Epithelial cell of prostate (primary cell): ENCODE measurements around the gene OAS1.

Experiments
- DNase-seq: peaks from one replicate; pipeline ENCODE4 v3.0.0-alpha.2; 2011; ENCODE audit warnings: low read depth, low spot score
- H3K27ac ChIP-seq: fragments of 450-650 bp; 2 replicates; pipeline ENCODE4 v1.5.1; 2017; ENCODE audit warnings: mild to moderate bottlenecking

Gene OAS1

DNA sequence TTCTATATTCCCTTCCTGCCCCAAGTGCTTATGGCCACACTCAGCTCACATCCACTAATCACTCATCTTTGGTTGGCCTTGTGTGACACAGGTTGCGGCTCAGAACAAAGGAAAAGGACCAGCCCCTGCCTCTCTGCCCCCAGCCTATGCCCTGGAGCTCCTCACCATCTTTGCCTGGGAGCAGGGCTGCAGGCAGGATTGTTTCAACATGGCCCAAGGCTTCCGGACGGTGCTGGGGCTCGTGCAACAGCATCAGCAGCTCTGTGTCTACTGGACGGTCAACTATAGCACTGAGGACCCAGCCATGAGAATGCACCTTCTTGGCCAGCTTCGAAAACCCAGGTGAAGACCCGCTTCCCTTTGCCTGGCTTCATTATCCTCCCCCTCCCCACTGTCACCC is 55.8 kb downstream of the OAS1 start:
- no peak for DNase-seq
- H3K27ac ChIP-seq = no peak overlapping the region

DNA sequence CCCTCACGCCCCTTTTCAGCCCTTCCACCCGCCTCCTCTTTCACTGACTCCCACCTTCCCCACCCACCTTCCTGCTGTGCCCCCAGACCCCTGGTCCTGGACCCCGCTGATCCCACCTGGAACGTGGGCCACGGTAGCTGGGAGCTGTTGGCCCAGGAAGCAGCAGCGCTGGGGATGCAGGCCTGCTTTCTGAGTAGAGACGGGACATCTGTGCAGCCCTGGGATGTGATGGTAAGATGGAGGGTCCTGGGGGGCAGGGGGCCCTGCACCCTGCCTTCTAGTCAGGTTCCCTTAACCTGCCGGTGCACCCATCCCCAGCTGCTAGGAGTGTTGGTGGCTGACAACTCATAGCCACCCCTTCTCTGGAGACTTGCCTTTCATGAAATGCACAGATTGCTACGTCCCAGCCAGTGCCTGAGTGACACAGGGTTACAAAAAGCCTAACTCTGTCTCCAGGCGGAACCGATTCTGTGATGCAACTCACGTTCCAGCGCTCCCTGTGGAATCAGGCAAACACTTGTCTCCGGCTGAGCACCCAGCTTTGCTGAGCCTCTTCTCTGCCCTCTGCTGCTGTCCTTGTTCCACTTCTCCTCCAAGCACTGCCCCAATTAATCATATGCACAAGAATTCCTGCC is 56.6 kb downstream of the OAS1 start:
- H3K27ac ChIP-seq = no peak overlapping the region
- no peak for DNase-seq

DNA sequence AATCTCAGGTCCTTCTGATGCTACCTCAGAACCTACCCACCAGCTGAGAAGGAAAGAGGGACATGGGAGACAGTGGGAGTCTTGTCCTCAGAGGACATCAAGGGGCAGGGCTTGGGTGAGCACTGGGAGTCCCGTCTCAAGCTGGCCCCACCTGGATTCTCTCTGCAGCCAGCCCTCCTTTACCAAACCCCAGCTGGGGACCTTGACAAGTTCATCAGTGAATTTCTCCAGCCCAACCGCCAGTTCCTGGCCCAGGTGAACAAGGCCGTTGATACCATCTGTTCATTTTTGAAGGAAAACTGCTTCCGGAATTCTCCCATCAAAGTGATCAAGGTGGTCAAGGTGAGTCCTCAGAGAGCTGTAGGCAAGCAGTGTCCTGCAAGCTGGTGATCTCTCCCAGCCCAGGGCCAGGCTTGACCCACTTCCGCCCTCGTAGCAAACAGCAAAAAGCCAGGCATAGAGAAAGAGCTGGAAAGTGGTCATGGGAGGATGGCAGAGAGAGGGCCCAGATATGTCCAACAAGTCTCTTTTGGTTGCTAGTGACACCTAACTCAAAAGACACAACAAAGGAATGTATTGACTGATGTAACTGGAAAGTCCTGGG is 57.4 kb downstream of the OAS1 start:
- H3K27ac ChIP-seq = no peak overlapping the region
- no peak for DNase-seq

- no peak overlapping the region for H3K27ac ChIP-seq
- DNase-seq = no peak
These were observed 58.2 kb downstream of the OAS1 start for GRCh38 chr12:112964915-112965314.

GRCh38 chr12:112965643-112966042 is 58.9 kb downstream of the OAS1 start:
- no peak for DNase-seq
- H3K27ac ChIP-seq = no peak overlapping the region

- DNase-seq = no peak
- no peak overlapping the region for H3K27ac ChIP-seq
These were observed 60.5 kb downstream of the OAS1 start for GRCh38 chr12:112967306-112967705.

- no peak for DNase-seq
- no peak overlapping the region for H3K27ac ChIP-seq
These were observed 61.1 kb downstream of the OAS1 start for GRCh38 chr12:112967858-112968257.
